ENCODE measurements around the gene CTSS.

GRCh38 chr1:150708595-150708994 lies 57.0 kb downstream of the CTSS start:
- TF ChIP-seq CTCF (IDR thresholded peaks at IDR 0.05; ENCODE audit: poor library complexity) (no peak), EZH2phosphoT487 (IDR thresholded peaks at IDR 0.05; ENCODE audit: low read depth, severe bottlenecking, unreplicated experiment) (no peak)

Data from hepatocyte (in vitro differentiated cells).